DMS79 treated with DMSO at 0.1 percent for 48 hours (cell line): ENCODE results near the gene CD101.

ENCODE experiments used
- DNase-seq: peaks from one replicate; lab custom pipeline; 2025; lab: John Stamatoyannopoulos, UW

The CD101 gene

DNA sequence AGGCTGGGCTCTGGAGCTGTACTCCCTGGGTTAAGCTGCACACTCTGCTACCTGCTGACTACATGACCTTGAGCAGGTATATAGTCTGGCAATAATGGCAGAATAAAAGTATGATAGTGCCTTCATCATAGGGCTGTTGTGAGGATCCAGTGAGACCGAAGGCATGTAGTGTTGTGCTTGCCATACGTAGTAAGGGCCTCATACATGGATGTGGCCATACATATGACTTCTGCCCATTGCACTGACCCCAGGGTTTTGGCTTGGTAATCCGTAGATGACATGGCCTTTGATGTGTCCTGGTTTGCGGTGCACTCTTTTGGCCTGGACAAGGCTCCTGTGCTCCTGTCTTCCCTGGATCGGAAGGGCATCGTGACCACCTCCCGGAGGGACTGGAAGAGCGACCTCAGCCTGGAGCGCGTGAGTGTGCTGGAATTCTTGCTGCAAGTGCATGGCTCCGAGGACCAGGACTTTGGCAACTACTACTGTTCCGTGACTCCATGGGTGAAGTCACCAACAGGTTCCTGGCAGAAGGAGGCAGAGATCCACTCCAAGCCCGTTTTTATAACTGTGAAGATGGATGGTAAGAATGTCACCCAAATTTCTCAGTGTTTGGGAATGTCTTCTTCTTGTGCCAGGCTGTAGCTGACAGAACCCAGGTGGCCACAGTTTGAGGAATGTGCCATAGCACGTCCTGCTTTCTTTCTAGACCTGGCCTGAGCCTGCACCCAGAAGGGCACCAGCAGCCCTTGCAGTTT is 17.0 kb upstream of the CD101 start:
- no peak for DNase-seq

DNA sequence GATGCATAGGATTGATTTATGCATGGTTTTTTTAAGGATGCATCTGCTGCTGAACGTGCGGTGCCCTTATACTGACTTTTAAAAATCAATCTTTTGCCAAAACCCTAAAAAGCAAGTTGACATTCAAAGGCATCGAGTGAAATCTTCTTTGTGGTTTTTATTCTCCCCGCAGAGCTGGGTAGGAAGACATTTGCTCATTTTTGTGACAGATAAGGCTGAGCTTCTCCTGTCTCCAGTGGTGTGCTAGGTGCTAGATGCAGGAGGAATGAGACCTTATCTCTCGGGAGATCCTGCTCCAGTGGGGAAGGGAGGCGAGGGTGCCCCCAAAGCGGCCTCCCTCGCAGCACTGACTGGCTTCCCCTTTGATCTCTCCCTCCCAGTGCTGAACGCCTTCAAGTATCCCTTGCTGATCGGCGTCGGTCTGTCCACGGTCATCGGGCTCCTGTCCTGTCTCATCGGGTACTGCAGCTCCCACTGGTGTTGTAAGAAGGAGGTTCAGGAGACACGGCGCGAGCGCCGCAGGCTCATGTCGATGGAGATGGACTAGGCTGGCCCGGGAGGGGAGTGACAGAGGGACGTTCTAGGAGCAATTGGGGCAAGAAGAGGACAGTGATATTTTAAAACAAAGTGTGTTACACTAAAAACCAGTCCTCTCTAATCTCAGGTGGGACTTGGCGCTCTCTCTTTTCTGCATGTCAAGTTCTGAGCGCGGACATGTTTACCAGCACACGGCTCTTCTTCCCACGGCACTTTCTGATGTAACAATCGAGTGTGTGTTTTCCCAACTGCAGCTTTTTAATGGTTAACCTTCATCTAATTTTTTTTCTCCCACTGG is 14.9 kb upstream of the CD101 start:
- DNase-seq = no peak

- no peak for DNase-seq
Measured at GRCh38 chr1:116987256-116987555, 14.4 kb upstream of the CD101 start.

DNA sequence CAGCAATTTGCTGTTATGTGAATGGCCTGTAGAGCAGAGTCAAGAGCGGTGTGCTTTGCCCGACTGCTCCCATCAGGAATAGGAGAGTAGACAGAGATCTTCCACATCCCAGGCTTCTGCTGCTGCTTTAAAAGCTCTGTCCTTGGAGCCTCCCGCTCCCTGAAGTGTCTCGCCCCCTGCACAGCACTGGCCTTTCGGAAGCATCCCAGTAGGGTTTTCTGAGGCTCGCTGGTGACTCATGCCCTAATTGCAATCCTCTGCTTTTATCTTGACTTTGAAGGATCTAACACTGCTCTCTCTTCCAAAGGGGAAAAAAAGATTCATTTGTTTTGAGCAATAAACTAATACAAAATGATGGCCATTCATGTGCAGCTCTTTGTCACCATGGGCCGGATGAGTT is 13.3 kb upstream of the CD101 start:
- DNase-seq = no peak

DNA sequence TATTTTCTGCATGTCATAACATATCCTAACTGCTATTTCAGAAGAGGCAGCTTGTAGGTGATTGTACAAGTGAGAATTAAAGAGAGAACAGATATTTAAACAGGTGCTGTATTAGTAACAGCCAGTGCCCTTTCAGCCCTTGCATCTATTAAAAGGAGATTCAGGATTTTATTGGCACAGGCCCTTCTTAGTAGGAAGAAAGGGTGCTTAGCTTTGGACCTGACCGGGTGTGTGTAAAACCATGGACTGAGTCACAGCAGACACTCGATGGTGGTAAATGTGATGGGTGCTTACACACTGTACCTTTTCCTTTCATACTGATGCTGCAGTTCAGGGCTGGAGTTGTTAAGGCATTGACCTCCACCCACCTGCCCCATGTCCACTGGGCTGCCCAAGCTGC is 12.7 kb upstream of the CD101 start:
- no peak for DNase-seq

DNA sequence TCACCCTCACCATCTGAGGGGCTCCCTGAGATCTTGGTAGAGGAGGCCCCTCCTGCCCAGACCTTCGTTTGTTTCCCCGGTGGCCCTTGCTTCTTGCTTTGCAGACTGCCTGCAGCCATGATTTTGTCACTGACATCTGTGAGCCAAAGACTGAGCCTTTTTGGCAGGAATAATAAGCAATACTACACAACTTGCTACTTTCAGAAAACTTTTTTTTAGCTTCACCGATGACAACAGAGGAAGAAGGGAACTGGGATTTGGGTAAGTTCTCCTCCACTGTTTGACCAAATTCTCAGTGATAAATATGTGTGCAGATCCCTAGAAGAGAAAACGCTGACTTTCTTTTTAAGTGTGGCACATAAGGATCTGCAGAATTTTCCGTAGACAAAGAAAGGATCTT is 11.7 kb upstream of the CD101 start:
- DNase-seq = no peak

- DNase-seq = no peak
Measured at GRCh38 chr1:116990612-116991151, 10.9 kb upstream of the CD101 start.

- DNase-seq = no peak
Measured at GRCh38 chr1:116991171-116991845, 10.3 kb upstream of the CD101 start.

- no peak for DNase-seq
Measured at GRCh38 chr1:116991918-116992317, 9.6 kb upstream of the CD101 start.

GRCh38 chr1:116993286-116993685 is 8.3 kb upstream of the CD101 start:
- no peak for DNase-seq

GRCh38 chr1:116994411-116994810 is 7.1 kb upstream of the CD101 start:
- no peak for DNase-seq

- DNase-seq = no peak
Measured at GRCh38 chr1:116997066-116997465, 4.5 kb upstream of the CD101 start.

DNA sequence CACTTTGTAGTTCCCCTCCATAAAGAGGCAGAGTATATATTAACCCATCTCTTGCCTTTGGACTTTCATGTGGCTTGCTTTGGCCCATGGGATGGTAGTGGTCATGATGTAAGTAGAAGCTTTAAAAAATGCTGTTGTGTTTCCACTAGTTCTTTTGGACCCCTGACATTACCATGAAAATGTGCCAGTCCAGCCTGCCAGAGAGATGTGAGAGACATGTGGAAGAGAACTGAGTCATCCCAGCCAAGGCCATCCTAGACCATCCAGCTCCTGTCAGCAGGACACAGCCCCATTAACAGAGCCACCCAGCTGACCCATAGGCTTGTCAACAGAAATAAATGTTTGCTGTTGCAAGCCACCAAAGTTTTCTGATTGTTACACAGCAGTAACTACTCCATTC is 3.9 kb upstream of the CD101 start:
- no peak for DNase-seq

- no peak for DNase-seq
Measured at GRCh38 chr1:116999596-116999995, 2.0 kb upstream of the CD101 start.

DNA sequence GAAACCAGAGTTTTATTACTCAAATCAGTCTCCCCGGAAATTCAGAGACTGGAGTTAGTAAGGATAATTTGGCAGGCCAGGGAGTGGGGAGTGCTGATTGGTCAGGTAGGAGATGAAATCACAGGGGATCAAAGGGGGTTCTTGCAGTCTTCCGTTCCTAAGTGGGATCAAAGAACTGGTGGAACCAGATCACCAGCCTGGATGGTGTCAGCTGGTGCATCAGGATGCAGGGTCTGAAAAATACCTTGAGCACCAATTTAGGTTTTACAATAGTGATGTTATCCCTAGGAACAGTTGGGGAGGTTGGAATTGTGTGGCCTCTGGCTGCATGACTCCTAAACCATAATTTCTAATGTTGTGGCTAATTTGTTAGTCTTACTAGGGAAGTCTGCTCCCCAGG is 1.4 kb upstream of the CD101 start:
- DNase-seq = no peak

GRCh38 chr1:117003223-117003875 is 1.8 kb downstream of the CD101 start:
- no peak for DNase-seq

DNA sequence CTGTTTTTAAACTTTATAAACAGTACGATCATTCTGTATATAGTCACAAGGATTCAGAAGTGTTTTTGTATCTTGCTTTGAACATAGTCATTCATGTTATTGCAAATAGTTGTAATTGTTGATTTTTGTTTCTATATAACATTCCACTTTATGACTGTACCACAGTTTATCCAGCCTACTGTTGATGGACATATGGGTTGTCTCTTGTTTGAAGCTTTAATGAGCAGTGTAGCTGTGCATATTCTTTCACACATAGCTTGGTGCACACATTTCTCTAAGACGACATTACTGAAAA is 6.1 kb downstream of the CD101 start:
- no peak for DNase-seq

DNA sequence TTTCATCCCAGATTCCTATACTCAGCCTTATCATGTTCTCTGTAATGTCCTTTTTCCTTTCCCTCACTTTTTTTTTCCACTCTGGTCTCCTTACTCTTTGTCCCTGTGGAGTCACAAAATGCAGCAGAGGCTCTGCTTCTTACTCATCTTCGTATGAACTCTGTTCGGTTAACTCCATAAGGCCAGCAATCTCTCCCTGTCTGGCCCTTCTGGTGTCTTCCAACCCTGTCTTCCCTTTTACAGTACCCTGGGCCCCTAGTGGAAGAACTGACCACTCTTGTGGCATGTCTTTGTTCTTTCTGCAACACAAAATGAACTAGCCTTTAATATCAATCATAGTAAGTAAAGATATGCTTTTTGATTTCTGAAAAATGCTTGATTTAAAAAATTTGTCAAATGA is 7.1 kb downstream of the CD101 start:
- no peak for DNase-seq

DNA sequence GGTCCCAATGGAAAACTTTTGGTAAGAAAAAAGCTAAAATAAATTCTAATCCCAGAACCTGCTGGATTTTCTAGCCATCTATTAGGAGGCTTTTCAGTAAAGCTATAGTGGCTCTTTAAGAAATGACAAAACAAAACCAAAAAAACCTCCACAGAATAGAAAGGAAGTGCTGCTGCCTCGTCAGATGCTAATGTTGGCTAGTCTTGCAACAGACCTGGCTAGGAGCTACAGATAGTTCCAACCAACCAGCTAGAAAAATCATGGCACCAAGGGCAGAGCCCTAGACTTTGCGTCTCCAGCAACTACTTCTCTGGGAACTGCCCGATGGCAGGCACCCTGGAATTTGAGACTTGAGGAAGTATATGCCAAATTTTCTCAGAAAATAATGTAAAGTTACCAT is 7.6 kb downstream of the CD101 start:
- no peak for DNase-seq

- no peak for DNase-seq
Measured at GRCh38 chr1:117010310-117010969, 8.9 kb downstream of the CD101 start.

GRCh38 chr1:117011334-117011733 is 9.8 kb downstream of the CD101 start:
- DNase-seq = no peak

DNA sequence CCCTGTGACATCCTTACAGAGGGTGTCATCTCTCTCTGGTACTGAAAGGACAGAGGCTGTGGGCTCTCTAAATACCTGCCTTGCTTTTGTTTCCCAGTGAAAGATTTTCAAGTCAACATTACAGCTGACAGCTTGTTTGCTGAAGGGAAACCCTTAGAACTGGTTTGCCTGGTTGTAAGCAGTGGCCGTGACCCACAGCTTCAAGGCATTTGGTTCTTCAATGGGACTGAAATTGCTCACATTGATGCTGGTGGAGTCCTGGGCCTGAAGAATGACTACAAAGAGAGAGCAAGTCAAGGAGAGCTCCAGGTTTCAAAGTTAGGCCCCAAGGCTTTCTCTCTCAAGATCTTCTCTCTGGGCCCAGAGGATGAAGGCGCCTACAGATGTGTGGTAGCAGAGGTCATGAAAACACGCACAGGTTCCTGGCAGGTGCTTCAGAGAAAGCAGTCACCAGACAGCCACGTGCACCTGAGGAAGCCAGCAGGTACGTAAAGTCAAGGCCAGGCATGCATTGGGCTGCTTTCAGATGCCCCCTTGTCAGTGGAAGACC is 11.8 kb downstream of the CD101 start:
- peak; percentile 71 for DNase-seq
